ENCODE data around the gene CA10. TPM values are rescaled to one million over a fixed set of nuclear protein-coding genes. Genes with fewer than 3 reads are reported as not detected.

Gene CA10
- total RNA-seq, 2 donors from 2014 or later: 0.26 TPM; not detected in 1

GRCh38 chr17:51657224-51657623 is 501.3 kb downstream of the CA10 start:
- intact Hi-C loops (cut with DNase I): no loop called here
- Histone ChIP-seq H3K4me1 (no peaks in the 10 kb centered on the region), H3K36me3 (replicated peaks in 1 of 2; ENCODE audit: insufficient read depth in 1 of 2, low read depth in 2 of 2) (no peaks in the 10 kb centered on the region), H3K27ac (no peak overlapping the region), H3K27me3 (no peaks in the 10 kb centered on the region), H3K4me3 (no peak overlapping the region), H3K9me3 (no peaks in the 10 kb centered on the region)
- no peak for TF ChIP-seq POLR2A (IDR thresholded peaks at IDR 0.05)
- TF ChIP-seq CTCF (IDR thresholded peaks at IDR 0.05): no peak
- ATAC-seq (no peak), DNase-seq (no peak)

GRCh38 chr17:51653878-51654277 is 504.6 kb downstream of the CA10 start:
- Histone ChIP-seq H3K27me3 (no peaks in the 10 kb centered on the region), H3K27ac (no peak overlapping the region), H3K4me1 (no peaks in the 10 kb centered on the region), H3K4me3 (no peak overlapping the region), H3K9me3 (no peaks in the 10 kb centered on the region), H3K36me3 (replicated peaks in 1 of 2; ENCODE audit: insufficient read depth in 1 of 2, low read depth in 2 of 2) (no peaks in the 10 kb centered on the region)
- intact Hi-C loops (cut with DNase I): no loop called here
- 29 to 41% methylated on average over 5 of the region's 5 CpGs for whole genome bisulfite sequencing, 2 donors
- no peak for ATAC-seq
- DNase-seq: no peak
- TF ChIP-seq CTCF (IDR thresholded peaks at IDR 0.05) (no peak), POLR2A (IDR thresholded peaks at IDR 0.05) (no peak)

GRCh38 chr17:51652529-51652928 is 506.0 kb downstream of the CA10 start:
- Histone ChIP-seq H3K9me3 (no peaks in the 10 kb centered on the region), H3K4me3 (no peak overlapping the region), H3K4me1 (no peaks in the 10 kb centered on the region), H3K27me3 (no peaks in the 10 kb centered on the region), H3K36me3 (replicated peaks in 1 of 2; ENCODE audit: insufficient read depth in 1 of 2, low read depth in 2 of 2) (no peaks in the 10 kb centered on the region), H3K27ac (no peak overlapping the region)
- DNase-seq (no peak), ATAC-seq (no peak)
- no peak for TF ChIP-seq POLR2A (IDR thresholded peaks at IDR 0.05)
- TF ChIP-seq CTCF (IDR thresholded peaks at IDR 0.05): no peak
- intact Hi-C loops (cut with DNase I): no loop called here
- WGBS, 2 donors: 49 to 57% methylated on average over 3 of the region's 3 CpGs

GRCh38 chr17:51651513-51652298 is 506.8 kb downstream of the CA10 start:
- H3K4me3 ChIP-seq: no peak overlapping the region
- no peaks in the 10 kb centered on the region for H3K27me3 ChIP-seq
- no peaks in the 10 kb centered on the region for H3K9me3 ChIP-seq
- no peaks in the 10 kb centered on the region for H3K4me1 ChIP-seq
- TF ChIP-seq POLR2A (IDR thresholded peaks at IDR 0.05) (no peak), CTCF (IDR thresholded peaks at IDR 0.05) (no peak)
- H3K36me3 ChIP-seq (replicated peaks in 1 of 2; ENCODE audit: insufficient read depth in 1 of 2, low read depth in 2 of 2): no peaks in the 10 kb centered on the region
- WGBS, 2 donors: 57 to 60% methylated on average over 4 to 6 of the region's 6 CpGs
- intact Hi-C loops (cut with DNase I): no loop called here
- ATAC-seq (no peak), DNase-seq (no peak)
- no peak overlapping the region for H3K27ac ChIP-seq

GRCh38 chr17:51650772-51651171 is 507.7 kb downstream of the CA10 start:
- Histone ChIP-seq H3K27me3 (no peaks in the 10 kb centered on the region), H3K4me3 (no peak overlapping the region), H3K4me1 (no peaks in the 10 kb centered on the region), H3K27ac (no peak overlapping the region), H3K36me3 (replicated peaks in 1 of 2; ENCODE audit: insufficient read depth in 1 of 2, low read depth in 2 of 2) (no peaks in the 10 kb centered on the region), H3K9me3 (no peaks in the 10 kb centered on the region)
- WGBS, 2 donors: 30 to 47% methylated on average over 3 of the region's 3 CpGs
- intact Hi-C loops (cut with DNase I): no loop called here
- DNase-seq (no peak), ATAC-seq (no peak)
- no peak for TF ChIP-seq POLR2A (IDR thresholded peaks at IDR 0.05)
- TF ChIP-seq CTCF (IDR thresholded peaks at IDR 0.05): no peak
